Mammary epithelial cell (primary cell): ENCODE results near the gene HNMT.

Experiments used
- CTCF ChIP-seq, 2 donors: IDR thresholded peaks in 1 of 2; conservative IDR thresholded peaks in 1 of 2; 2 replicates each; pipeline ENCODE4 v1.5.1; 2011 to 2012; ENCODE audit warnings: inconsistent platforms in 2 of 2, low read length in 2 of 2, mild to moderate bottlenecking in 2 of 2, control low read depth in 1 of 2, low read depth in 1 of 2; ENCODE audit not compliant: insufficient read depth in 1 of 2; ENCODE audit errors: extremely low read depth in 1 of 2
- EZH2 ChIP-seq: IDR thresholded peaks from 2 replicates; pipeline ENCODE4 v1.6.1; 2012; ENCODE audit warnings: low read length, inconsistent platforms, borderline replicate concordance

GRCh38 chr2:138061961-138062360, 97.7 kb downstream of the HNMT start:
- TF ChIP-seq CTCF (conservative IDR thresholded peaks at IDR 0.05 in 1 of 2, IDR thresholded peaks at IDR 0.05 in 1 of 2; ENCODE audit: extremely low read depth in 1 of 2, insufficient read depth in 1 of 2, low read depth in 1 of 2, low read length in 2 of 2) (no peak), EZH2 (no peak)
